ENCODE results near the gene C5.
A peak's percentile ranks its signal among the peaks of the same experiment; 100 is the strongest.

DNA sequence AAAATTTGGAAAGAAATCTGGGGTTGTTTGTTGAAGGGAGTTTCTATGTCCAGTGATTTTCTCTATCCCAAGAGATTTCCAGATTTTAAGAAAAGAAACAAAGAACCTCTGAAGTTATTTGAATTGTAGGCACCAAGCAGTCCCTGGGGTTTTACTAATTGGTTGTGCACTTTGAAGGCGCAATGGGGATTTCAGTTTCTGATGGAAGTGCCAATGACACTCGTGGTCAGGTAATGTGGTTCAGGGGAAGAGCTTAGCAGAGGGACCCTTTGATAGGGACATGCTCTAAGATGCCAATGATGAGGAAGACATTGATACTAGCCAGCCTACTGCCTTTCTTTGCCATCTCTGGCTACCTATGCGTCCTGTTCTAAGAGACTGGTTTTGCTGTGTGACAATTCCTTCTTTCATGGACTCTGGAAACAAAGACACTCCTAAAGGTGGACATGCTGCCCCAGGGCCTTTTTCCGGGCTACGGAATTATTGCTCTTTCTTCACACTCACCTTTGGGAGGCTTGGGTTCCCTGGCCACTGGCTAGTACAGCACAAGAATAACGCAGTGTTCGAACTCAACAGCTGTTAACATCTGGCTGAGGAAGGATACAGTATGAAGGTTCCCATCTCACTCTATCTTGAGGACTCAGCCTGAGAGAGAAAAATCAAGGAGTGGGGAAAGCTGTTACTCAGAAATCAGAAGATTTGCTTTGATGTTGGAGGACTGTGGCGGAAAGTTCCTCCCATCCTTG, 116.6 kb downstream of the C5 start:
- TF ChIP-seq POLR2AphosphoS5 (IDR thresholded peaks at IDR 0.05; ENCODE audit: low read depth, low read length) = no peak
- TF ChIP-seq POLR2A (IDR thresholded peaks at IDR 0.05; ENCODE audit: low read depth, low read length) = no peak
- 0 out of 2 replicates have a peak, but pooled peaks have one; percentile 10 for TF ChIP-seq SPI1 (IDR thresholded peaks at IDR 0.05; ENCODE audit: low read depth, low read length)
- no peak for TF ChIP-seq TAF1 (IDR thresholded peaks at IDR 0.05; ENCODE audit: low read depth, low read length)
